K562 (cell line): Measurements from ENCODE around the gene EGFR. TPM values are rescaled to one million over a fixed set of nuclear protein-coding genes. Genes with fewer than 3 reads are reported as not detected.

Experiments
- ATAC-seq: fragments of 200-7000 bp; cut with Tn5 transposase; 3 replicates; pipeline ENCODE4 v1.9.1; 2020; ENCODE audit warnings: moderate library complexity
- BruUV-seq: library from RNA; stranded (reverse); fragments of 400-500 nt; replicated peaks from 2 replicates; lab custom pipeline; 2021; lab: Mats Ljungman, UMichigan
- CTCF ChIA-PET: fragments of 300-600 bp; formaldehyde crosslinking; extraction: SDS; loops from one replicate; lab custom pipeline; 2021; ENCODE audit warnings: low intra/inter-chr PET ratio; lab: Yijun Ruan, JAX
- POLR2A ChIA-PET: fragments of 300-600, 350-650 bp; sonication (Branson Sonifier 250); formaldehyde crosslinking; extraction: SDS; loops from one replicate; lab custom pipeline; 2021; ENCODE audit warnings: antibody characterized with exemption, inconsistent platforms; lab: Yijun Ruan, JAX
- DNase-seq, 4 experiments: peaks; one replicate each; pipeline versions ENCODE4 v3.0.0 to v3.0.0-alpha.2; 2011 to 2018; ENCODE audit warnings: low spot score in 3 of 4, mixed read lengths in 3 of 4; ENCODE audit errors: extremely low read depth in 1 of 4
- FAIRE-seq: peaks from 2 replicates; lab custom pipeline; 2011; peaks lifted over from hg19 to GRCh38; lab: Jason Lieb, UNC
- H2AFZ ChIP-seq: 2 replicates; pipeline ENCODE4 v1.6.0; 2011; ENCODE audit warnings: low read depth, low read length, control low read depth, inconsistent platforms
- H3K27ac ChIP-seq: fragments of 200-600 bp; 3 replicates; pipeline ENCODE4 v1.8.0; 2011; ENCODE audit warnings: low read depth, mild to moderate bottlenecking, control low read depth, inconsistent platforms, low read length, moderate library complexity, mixed read lengths; ENCODE audit errors: extremely low read depth
- H3K27me3 ChIP-seq, 2 experiments: fragments of 300-600 bp in 1 of 2; 2 replicates in 1 of 2; 3 replicates in 1 of 2; pipeline versions ENCODE4 v1.6.0 to v1.8.0; 2011; ENCODE audit warnings: inconsistent platforms in 2 of 2, low read length in 2 of 2, mild to moderate bottlenecking in 1 of 2, mixed read lengths in 1 of 2, moderate library complexity in 1 of 2; ENCODE audit not compliant: control insufficient read depth in 2 of 2, insufficient read depth in 2 of 2
- H3K36me3 ChIP-seq: fragments of 300-600 bp; 3 replicates; pipeline ENCODE4 v1.8.0; 2011; ENCODE audit warnings: mild to moderate bottlenecking, low read length, inconsistent platforms; ENCODE audit not compliant: control insufficient read depth, insufficient read depth
- H3K4me1 ChIP-seq, 2 experiments: fragments of 200-600 bp in 1 of 2; replicated peaks in 1 of 2; 2 replicates in 1 of 2; 3 replicates in 1 of 2; pipeline versions ENCODE4 v1.5.1 to v1.8.0; 2011; ENCODE audit warnings: inconsistent platforms in 2 of 2, low read length in 2 of 2, mild to moderate bottlenecking in 1 of 2, mixed read lengths in 1 of 2, moderate library complexity in 1 of 2; ENCODE audit not compliant: control insufficient read depth in 2 of 2, insufficient read depth in 2 of 2
- H3K4me2 ChIP-seq: 2 replicates; pipeline ENCODE4 v1.6.1; 2011; ENCODE audit warnings: low read length, control low read depth, inconsistent platforms, mixed read lengths; ENCODE audit not compliant: insufficient read depth
- H3K4me3 ChIP-seq: fragments of 200-600 bp; sonication (generic), shearing (Covaris generic); 2 replicates; pipeline ENCODE4 v1.5.1; 2016; ENCODE audit warnings: control low read depth, inconsistent platforms
- H3K79me2 ChIP-seq: fragments of 200-600 bp; 3 replicates; pipeline ENCODE4 v1.8.0; 2011; ENCODE audit warnings: low read length, inconsistent platforms; ENCODE audit not compliant: control insufficient read depth, insufficient read depth
- H3K9ac ChIP-seq, 2 experiments: 2 replicates each; pipeline versions ENCODE4 v1.6.0 to v1.6.1; 2011; ENCODE audit warnings: low read depth in 2 of 2, low read length in 2 of 2, control low read depth in 1 of 2, inconsistent platforms in 1 of 2, mild to moderate bottlenecking in 1 of 2, mixed read lengths in 1 of 2; ENCODE audit not compliant: insufficient read depth in 1 of 2
- H3K9me1 ChIP-seq: one replicate; pipeline ENCODE4 v1.6.0; 2011; ENCODE audit warnings: inconsistent platforms, mild to moderate bottlenecking, low read length, moderate library complexity; ENCODE audit not compliant: control insufficient read depth, insufficient read depth
- H3K9me3 ChIP-seq: replicated peaks from 2 replicates; pipeline ENCODE4 v1.5.1; 2011; ENCODE audit warnings: low read depth, low read length, inconsistent platforms; ENCODE audit not compliant: control insufficient read depth, insufficient read depth
- H4K20me1 ChIP-seq: replicated peaks from 2 replicates; pipeline ENCODE4 v1.6.1; 2011; ENCODE audit warnings: low read length, inconsistent platforms, mixed read lengths; ENCODE audit not compliant: control insufficient read depth, insufficient read depth
- ATF1 ChIP-seq, 2 experiments: fragments of 450-650 bp in 1 of 2; IDR thresholded peaks; 2 replicates each; pipeline ENCODE4 v1.6.1; 2016; ENCODE audit warnings: missing compliant biosample characterization in 1 of 2, missing genetic modification characterization in 1 of 2
- CEBPB ChIP-seq: fragments of 450-650 bp; IDR thresholded peaks from 2 replicates; pipeline ENCODE4 v1.6.1; 2016; ENCODE audit warnings: missing genetic modification characterization, missing compliant biosample characterization
- CEBPG ChIP-seq, 3 experiments: fragments of 200-800 bp in 1 of 3; sonication (Bioruptor generic) in 1 of 3; sonication (generic) in 1 of 3; formaldehyde crosslinking in 1 of 3; IDR thresholded peaks in 2 of 3; conservative IDR thresholded peaks in 1 of 3; 2 replicates each; pipeline versions ENCODE4 v1.6.1 to v1.8.0; 2016 to 2022; ENCODE audit warnings: missing compliant biosample characterization in 2 of 3, missing genetic modification characterization in 2 of 3, mild to moderate bottlenecking in 1 of 3, missing genetic modification reagents in 1 of 3
- DLX4 ChIP-seq: fragments of 250-450 bp; sonication (Bioruptor Pico); IDR thresholded peaks from 2 replicates; pipeline ENCODE4 v1.6.1; 2021; ENCODE audit warnings: mild to moderate bottlenecking
- E2F1 ChIP-seq: sonication (generic); formaldehyde crosslinking; IDR thresholded peaks from 2 replicates; pipeline ENCODE4 v1.8.1; 2023; ENCODE audit warnings: mild to moderate bottlenecking, missing genetic modification reagents, moderate library complexity
- GMEB1 ChIP-seq: fragments of 250-450 bp; sonication (Bioruptor Pico); IDR thresholded peaks from 2 replicates; pipeline ENCODE4 v1.4.0; 2020; ENCODE audit warnings: mild to moderate bottlenecking
- GTF2A2 ChIP-seq: IDR thresholded peaks from 2 replicates; pipeline ENCODE4 v1.6.1; 2016; ENCODE audit warnings: mild to moderate bottlenecking, missing genetic modification characterization, missing compliant biosample characterization
- HLTF ChIP-seq: fragments of 450-650 bp; IDR thresholded peaks from 2 replicates; pipeline ENCODE4 v1.6.1; 2016
- MLX ChIP-seq, 2 experiments: fragments of 450-650 bp in 1 of 2; sonication (generic) in 1 of 2; formaldehyde crosslinking; conservative IDR thresholded peaks; 2 replicates each; pipeline versions ENCODE4 v1.4.0 to v1.8.1; 2020 to 2022; ENCODE audit warnings: mild to moderate bottlenecking in 1 of 2, missing genetic modification reagents in 1 of 2
- MYNN ChIP-seq, 2 experiments: sonication (generic); formaldehyde crosslinking in 1 of 2; IDR thresholded peaks; 2 replicates each; pipeline versions ENCODE4 v1.5.0 to v1.6.1; 2016 to 2020; ENCODE audit warnings: antibody characterized with exemption in 1 of 2, missing genetic modification reagents in 1 of 2
- NFIX ChIP-seq: fragments of 250-450 bp; sonication (Bioruptor Pico); IDR thresholded peaks from 2 replicates; pipeline ENCODE4 v1.4.0; 2020; ENCODE audit warnings: low read depth, mild to moderate bottlenecking, moderate library complexity
- RBM14 ChIP-seq: fragments of 200-400 bp; formaldehyde crosslinking; IDR thresholded peaks from 2 replicates; pipeline ENCODE4 v1.6.1; 2018; ENCODE audit warnings: low read depth, mild to moderate bottlenecking, low read length, moderate library complexity, borderline replicate concordance; ENCODE audit not compliant: insufficient read depth
- RBM17 ChIP-seq: fragments of 200-400 bp; formaldehyde crosslinking; IDR thresholded peaks from 2 replicates; pipeline ENCODE4 v1.6.1; 2017; ENCODE audit warnings: low read depth, mild to moderate bottlenecking, low read length, borderline replicate concordance
- SMARCC2 ChIP-seq: fragments of 450-650 bp; IDR thresholded peaks from 2 replicates; pipeline ENCODE4 v1.6.1; 2017; ENCODE audit warnings: antibody characterized with exemption, moderate library complexity, mild to moderate bottlenecking, low read depth
- YY1 ChIP-seq, 3 experiments: IDR thresholded peaks; 2 replicates each; pipeline ENCODE4 v1.6.1; 2011; ENCODE audit warnings: low read length in 2 of 3, mild to moderate bottlenecking in 2 of 3, moderate library complexity in 2 of 3, borderline replicate concordance in 1 of 3, control low read depth in 1 of 3, low read depth in 1 of 3; ENCODE audit not compliant: insufficient read depth in 3 of 3, insufficient replicate concordance in 2 of 3, control insufficient read depth in 1 of 3, insufficient read length in 1 of 3; ENCODE audit errors: extremely low read depth in 1 of 3
- ZNF408 ChIP-seq: fragments of 250-450 bp; sonication (Bioruptor Pico); IDR thresholded peaks from 2 replicates; pipeline ENCODE4 v1.4.0; 2020; ENCODE audit warnings: low read depth, mild to moderate bottlenecking, moderate library complexity
- WGBS: fragments of 100-300 bp; shearing (Covaris generic); methylation state at CpG from one replicate; pipeline ENCODE4 v1.1.6; 2016; ENCODE audit warnings: low coverage, mixed read lengths; ENCODE audit not compliant: insufficient coverage; ENCODE audit errors: missing lambda C conversion rate; 5-methylcytosine and 5-hydroxymethylcytosine counted together
- in situ Hi-C: fragments of 300-500 bp; cut with MboI; formaldehyde crosslinking; loops from 4 replicates; pipeline ENCODE4 v1.15.0; 2018; ENCODE audit warnings: inconsistent platforms, mixed read lengths
- intact Hi-C: fragments of 100-400 bp; cut with micrococcal nuclease; formaldehyde crosslinking; loops from 2 replicates; pipeline ENCODE4 v1.14.2; 2022
- polyA plus RNA-seq, 8 experiments: library from polyadenylated mRNA; depleted of rRNA in 4 of 8; stranded (reverse) in 5 of 8; unstranded in 3 of 8; fragments of >200 nt; fragmentation: Nextera tagmentation in 2 of 8; fragmentation: Illumina TruSeq in 1 of 8; extraction: Ambion mirVana in 2 of 8; extraction: Trizol in 1 of 8; gene quantifications; 2 replicates each; pipeline versions ENCODE4 v1.2.1 to v1.2.3, GENCODE V29; 2011 to 2014; ENCODE audit warnings: inconsistent platforms in 1 of 8, missing spikeins in 1 of 8
- total RNA-seq, 7 experiments: library from RNA; depleted of rRNA in 6 of 7; stranded (reverse); fragments of >200 nt in 6 of 7; fragmentation: Illumina TruSeq in 2 of 7; extraction: Trizol in 2 of 7; gene quantifications; 2 replicates each; pipeline versions ENCODE4 v1.2.1 to v1.2.3, GENCODE V29; 2011 to 2021; ENCODE audit warnings: low replicate concordance in 1 of 7

The EGFR gene
- total and polyA plus RNA-seq, 9 of the 15 experiments (the other 6 are each of a cell fraction or from before 2014, with no cell fraction given) = 0.13 TPM; not detected in 8

GRCh38 chr7:55043691-55044370 lies 25.0 kb downstream of the EGFR start:
- H3K27me3 ChIP-seq = peaks cover 7 to 9% of the 10 kb centered on the region in 2 experiments; a peak in 3 of 5 replicates
- H2AFZ ChIP-seq = no peak overlapping the region
- BruUV-seq = no TSS peak
- FAIRE-seq = no peak
- no peak overlapping the region for H3K27ac ChIP-seq
- POLR2A ChIA-PET = no interaction called here
- H3K4me1 ChIP-seq = no peaks in the 10 kb centered on the region
- H3K4me2 ChIP-seq = no peak overlapping the region
- no peaks in the 10 kb centered on the region for H3K9me1 ChIP-seq
- in situ Hi-C loops = no loop called here
- CTCF ChIA-PET = no interaction called here
- no peak for ATAC-seq
- no peak for TF ChIP-seq YY1 (IDR thresholded peaks at IDR 0.05; ENCODE audit: borderline replicate concordance in 1 of 3, control insufficient read depth in 1 of 3, extremely low read depth in 1 of 3, insufficient read depth in 3 of 3, insufficient read length in 1 of 3, insufficient replicate concordance in 2 of 3, low read depth in 1 of 3, low read length in 2 of 3)
- TF ChIP-seq NFIX (CRISPR knock-in tag) = no peak
- no peak for TF ChIP-seq MYNN (IDR thresholded peaks at IDR 0.05)
- TF ChIP-seq MYNN (CRISPR knock-in tag; IDR thresholded peaks at IDR 0.05) = no peak
- no peak for TF ChIP-seq GTF2A2 (tag)
- no peak for TF ChIP-seq RBM14
- no peak for TF ChIP-seq DLX4 (CRISPR knock-in tag)
- TF ChIP-seq CEBPB (tag) = no peak
- TF ChIP-seq HLTF = no peak
- no peak for TF ChIP-seq ZNF408 (CRISPR knock-in tag)
- TF ChIP-seq MLX (CRISPR knock-in tag; conservative IDR thresholded peaks at IDR 0.05) = no peak
- TF ChIP-seq GMEB1 = no peak
- TF ChIP-seq E2F1 (CRISPR knock-in tag) = no peak
- no peak for TF ChIP-seq RBM17
- no peak for TF ChIP-seq SMARCC2
- no peak for TF ChIP-seq ATF1 (CRISPR knock-in tag; IDR thresholded peaks at IDR 0.05)
- no peak for TF ChIP-seq ATF1 (tag; IDR thresholded peaks at IDR 0.05)
- no peak for TF ChIP-seq CEBPG (CRISPR knock-in tag; IDR thresholded peaks at IDR 0.05)
- no peak for TF ChIP-seq CEBPG (tag; conservative IDR thresholded peaks at IDR 0.05 in 1 of 2, IDR thresholded peaks at IDR 0.05 in 1 of 2)
- H3K9me3 ChIP-seq = no peaks in the 10 kb centered on the region
- intact Hi-C loops = no loop called here
- no peaks in the 10 kb centered on the region for H4K20me1 ChIP-seq
- WGBS = 2% methylated on average over 3 of the region's 3 CpGs
- no peaks in the 10 kb centered on the region for H3K79me2 ChIP-seq
- no peak for DNase-seq
- no peak overlapping the region for H3K4me3 ChIP-seq
- no peak overlapping the region for H3K9ac ChIP-seq
- no peaks in the 10 kb centered on the region for H3K36me3 ChIP-seq
